GM21515 (cell line): ENCODE measurements around the gene PXT1.

Experiments
- ATAC-seq: cut with Tn5 transposase; IDR thresholded peaks from one replicate; pipeline ENCODE4 v1.9.1; 2021; ENCODE audit not compliant: unreplicated experiment

Gene PXT1

DNA sequence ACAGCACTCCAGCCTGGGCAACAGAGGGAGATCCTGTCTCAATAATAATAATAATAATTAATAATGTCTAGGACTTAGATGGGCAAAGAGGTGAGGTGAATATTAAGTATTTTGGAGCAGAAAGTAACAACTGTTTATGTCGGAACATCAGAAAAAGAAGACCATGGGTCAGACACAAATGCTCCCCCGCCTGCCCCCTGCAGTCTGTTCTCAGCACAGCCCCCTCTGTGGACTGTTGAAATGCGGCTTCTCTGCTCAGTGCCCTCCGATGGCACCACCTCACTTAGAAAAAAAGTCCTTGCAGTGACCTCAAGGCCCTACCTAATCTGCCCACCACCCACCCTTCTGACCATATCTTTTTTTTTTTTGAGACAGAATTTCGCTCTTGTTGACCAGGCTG, 50.0 kb downstream of the PXT1 start:
- ATAC-seq = no peak

DNA sequence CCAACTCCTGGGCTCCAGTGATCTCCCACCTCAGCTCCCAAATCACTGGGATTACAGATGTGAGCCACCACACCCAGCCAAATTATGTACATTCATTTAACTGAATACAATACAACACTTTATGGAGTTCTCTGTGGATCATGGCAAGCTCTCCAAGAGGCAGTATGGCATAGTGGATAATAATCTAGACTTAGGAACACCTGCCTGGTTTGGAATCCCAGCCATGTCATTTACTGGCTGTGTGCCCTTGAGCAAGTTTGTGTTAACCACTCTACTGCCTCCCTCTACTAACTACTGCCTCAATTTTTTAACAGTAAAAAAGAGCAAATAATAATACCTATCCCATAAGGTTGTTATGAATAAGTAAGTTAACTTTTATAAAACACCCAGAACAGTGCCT, 53.3 kb downstream of the PXT1 start:
- ATAC-seq = no peak

- no peak for ATAC-seq
Measured at GRCh38 chr6:36387440-36388303, 55.0 kb downstream of the PXT1 start, which contains the start of gene ETV7. ETV7 (minus strand) TSS chr6:36387669; CDS start chr6:36387541, 128 bp downstream.

DNA sequence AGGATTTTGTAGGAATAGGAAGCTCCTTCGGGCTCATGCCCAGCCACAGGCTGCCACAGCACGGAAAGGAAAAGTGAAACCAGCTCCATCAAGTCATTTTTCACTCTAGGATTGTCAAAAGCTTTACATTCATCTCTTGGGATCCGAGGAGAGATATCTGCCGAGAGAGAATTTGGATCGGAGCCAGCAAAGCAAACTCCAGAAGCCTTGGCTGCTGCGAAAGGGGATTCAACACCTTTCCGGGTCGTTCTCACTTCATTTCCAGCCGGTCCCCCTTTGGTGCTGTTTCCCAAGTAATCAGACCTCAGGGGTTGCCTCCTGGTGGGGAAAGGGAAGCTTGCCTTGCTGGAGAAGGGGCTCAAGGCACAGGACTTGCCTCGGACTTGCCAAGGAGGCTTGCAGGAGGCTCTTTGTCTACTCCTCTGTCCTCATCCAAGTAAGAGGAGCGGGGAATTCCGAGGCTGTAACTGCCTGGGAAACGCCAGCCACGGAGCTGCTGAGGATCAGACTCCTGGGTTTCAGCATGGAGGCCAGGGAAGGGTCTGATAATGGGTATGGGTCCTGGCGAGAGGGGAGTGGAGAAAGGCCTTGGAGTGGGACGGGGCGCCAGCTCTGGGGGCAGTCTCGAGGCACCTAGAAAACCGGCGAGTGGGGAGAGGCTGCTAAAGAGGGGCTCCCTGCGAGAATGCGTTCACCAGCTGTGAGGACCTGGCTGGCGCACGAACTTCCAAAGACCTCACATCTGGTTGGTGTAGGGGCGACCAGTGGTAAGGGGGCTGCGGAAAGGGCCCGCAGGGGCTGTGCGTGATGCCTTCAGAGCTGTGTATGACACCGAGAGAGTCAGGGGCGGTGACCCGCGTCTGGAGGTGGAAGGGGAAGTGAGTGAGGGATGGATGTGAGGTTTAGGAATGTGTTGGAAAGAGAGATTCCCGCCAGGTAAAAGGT, 55.9 kb downstream of the PXT1 start:
- ATAC-seq = no peak

GRCh38 chr6:36384095-36384494, 58.6 kb downstream of the PXT1 start:
- no peak for ATAC-seq

DNA sequence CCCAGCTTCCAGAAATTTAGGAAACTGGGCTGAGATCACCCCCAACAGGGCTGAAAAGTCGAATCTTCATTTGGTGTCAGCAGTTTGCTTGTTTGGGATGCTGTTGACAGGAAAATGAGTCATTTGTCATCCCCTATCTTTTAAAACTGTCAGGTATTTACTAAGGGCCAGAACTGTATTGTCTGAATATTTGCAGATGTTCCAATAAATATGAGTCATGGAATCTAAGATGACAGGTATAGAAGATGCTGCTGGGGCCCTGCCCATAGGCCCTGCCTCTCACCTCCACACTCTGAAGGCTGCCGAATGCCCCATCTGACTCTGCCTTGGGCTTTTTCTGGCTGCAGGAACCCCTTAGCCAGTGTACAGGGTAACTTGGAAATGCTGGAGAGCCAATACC, 59.0 kb downstream of the PXT1 start:
- ATAC-seq = no peak

DNA sequence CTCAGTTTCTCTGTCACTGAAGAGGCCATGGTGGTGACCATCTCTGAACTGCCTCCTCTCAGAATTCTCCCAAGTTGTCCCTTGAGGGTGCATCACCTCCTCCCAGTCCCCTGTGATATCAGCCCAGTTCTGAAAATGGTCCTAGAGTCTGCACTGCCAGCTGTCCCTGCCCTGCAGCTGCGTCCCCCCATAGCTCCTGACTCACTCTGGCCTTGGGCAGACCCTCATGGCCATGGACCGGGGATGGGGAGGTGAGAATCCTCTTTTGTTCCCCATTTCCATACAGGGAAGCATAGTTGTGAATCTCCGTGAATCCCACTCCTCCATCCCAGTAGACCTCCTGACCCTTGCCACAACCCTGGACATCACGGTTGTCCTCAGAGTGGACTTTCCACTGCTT, 59.7 kb downstream of the PXT1 start:
- no peak for ATAC-seq

- ATAC-seq = no peak
Measured at GRCh38 chr6:36381502-36382389, 60.9 kb downstream of the PXT1 start.

DNA sequence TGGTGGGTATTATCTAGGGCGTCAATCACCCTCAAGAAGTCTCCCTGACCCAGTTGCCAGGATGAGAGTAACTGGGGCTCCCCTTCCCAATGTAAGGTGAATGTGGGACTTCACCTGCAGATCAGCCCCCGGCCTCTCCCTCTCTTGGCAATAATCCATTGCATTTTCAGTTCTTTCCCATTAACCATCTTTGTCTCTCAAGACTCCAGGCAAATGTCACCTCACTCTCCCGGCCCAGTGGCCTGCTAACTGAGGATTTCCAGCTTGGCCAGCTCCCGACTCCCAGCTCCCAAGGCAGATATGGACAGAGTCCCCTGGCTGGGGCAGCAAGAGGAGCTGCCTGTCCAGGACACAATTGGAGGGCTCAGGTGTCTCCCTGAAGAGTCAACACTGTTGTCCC, 62.5 kb downstream of the PXT1 start:
- ATAC-seq = no peak

- ATAC-seq = no peak
Measured at GRCh38 chr6:36378936-36379335, 63.7 kb downstream of the PXT1 start.

GRCh38 chr6:36378243-36378920, 64.3 kb downstream of the PXT1 start:
- ATAC-seq = no peak

DNA sequence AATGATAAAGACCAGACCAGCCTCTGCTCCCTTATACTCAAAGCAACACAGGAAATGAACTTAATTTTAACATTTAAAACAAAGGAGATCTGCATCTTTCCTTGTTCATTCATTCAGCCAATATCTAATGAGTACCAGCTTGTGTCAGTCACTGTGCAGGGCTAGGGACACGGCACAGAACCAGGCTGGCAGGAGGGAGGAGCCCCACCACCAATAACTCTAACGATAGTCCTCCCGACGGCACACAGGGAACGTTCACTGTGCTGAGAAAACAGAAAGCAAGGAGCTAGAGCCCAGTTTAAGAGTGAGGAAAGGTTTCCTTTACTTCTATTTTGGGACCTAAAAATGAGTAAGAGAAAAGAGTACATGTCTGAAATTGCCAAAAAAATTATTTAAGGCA, 65.1 kb downstream of the PXT1 start:
- no peak for ATAC-seq

GRCh38 chr6:36376742-36377141, 65.9 kb downstream of the PXT1 start:
- no peak for ATAC-seq

DNA sequence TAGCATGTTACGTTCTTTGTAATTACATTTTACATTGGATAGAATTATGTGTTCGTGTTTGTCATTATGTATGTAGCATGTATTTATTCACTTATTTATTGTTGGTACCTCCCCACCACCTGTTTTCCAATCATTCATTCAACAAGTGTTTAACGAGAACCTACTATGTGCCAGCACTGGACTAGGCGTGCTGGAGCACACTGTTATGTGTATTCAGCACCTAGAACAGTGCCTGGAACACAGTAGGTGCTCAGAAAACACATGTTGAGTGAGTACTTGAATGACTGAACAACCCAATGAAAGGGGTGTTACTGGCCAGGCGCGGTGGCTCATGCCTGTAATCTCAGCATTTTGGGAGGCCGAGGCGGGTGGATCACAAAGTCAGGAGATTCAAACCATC, 66.5 kb downstream of the PXT1 start:
- ATAC-seq = no peak

- no peak for ATAC-seq
Measured at GRCh38 chr6:36375644-36376155, 67.0 kb downstream of the PXT1 start.

DNA sequence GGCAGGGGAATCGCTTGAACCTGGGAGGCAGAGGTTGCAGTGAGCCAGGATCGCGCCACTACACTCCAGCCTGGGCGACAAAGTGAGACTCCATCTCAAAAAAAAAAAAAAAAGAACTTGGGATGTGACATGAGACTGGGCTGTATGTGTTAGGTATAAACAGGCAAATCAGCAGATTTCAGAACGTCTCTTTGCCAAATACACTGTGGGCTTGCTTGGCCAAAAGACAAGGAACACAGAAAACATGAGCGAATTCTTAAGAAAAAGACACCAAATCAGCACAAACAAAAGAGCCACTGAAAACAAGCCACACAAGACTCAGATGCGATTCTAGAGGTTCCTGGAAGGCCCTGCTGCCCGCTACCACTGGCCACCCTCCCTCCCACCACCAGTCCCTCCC, 67.7 kb downstream of the PXT1 start:
- ATAC-seq = no peak

GRCh38 chr6:36374194-36374593, 68.5 kb downstream of the PXT1 start:
- no peak for ATAC-seq

DNA sequence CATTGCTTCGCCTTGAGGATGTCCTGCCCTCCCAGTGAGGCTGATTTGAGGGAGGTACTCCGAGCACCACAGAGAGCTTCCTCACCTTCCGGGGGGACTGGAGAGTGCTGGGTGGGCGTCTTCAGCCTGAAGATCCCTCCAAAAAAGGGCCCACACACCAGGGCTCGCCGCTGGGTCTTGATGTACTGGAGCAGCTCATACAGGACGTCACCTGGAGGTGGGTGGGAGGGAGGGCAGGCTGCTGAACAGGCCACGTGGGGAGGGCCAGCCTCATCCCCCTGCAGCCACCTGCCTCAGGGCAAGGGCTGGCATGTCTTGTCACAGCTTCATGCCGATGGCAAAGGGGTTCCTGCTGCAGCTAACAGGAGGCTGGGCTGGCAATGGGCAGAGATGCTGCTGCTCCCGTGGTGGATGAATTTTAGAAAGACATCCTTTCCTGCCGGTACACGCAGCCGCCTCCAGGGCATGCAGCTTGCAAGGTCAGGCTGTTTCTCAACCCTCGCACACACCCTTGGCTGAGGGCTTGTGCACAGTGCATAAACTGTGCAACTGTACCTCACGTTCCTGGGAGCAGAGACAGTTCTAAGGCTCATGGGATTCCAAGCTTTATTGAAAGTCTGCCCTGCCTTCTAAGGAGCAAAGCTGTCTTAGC, 69.2 kb downstream of the PXT1 start:
- ATAC-seq = no peak

DNA sequence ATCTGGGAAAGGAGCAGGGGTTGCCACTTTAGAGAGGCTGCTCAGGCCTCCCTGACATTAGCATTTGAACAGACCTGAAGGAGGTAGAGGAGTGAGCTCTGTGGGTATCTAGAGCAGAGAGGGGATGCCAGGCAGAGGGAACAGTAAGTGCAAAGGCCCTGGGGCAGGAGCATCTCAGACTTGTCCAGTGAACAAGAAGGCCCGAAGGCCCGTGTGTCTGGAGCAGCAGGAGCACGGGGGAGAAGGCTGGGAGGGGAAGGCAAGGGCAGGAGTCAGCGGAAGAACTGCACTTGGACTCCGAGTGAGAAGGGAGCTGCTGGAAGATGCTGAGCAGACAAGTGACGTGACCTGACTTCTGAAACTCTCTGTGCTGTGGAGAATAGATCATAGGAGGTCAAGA, 70.6 kb downstream of the PXT1 start:
- ATAC-seq = no peak

DNA sequence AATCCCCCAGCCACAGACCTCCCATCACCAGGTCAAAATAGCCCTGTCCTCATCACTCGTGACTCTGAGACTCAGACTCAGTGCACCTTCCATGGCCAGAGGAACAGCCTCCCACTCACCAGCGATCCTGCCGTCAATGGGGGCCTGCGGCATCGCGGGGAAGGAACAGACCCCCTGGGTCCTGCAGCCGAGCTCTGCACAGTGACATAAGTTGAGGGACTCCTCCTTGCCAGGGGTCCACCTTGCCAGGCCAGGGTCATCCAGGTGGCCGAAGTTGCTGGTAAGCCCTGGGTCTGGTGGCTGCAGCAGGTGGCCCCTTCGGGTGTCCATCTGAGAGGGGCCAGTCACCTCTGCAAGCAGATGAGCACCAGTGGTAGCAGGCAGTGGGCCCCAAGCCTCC, 71.4 kb downstream of the PXT1 start:
- ATAC-seq = no peak
